ENCODE data around the gene C5orf58. TPM values are rescaled to one million over a fixed set of nuclear protein-coding genes. Genes with fewer than 3 reads are reported as not detected.

The C5orf58 gene
- total and polyA plus RNA-seq, 7 experiments from 2014 or later: 1.6 to 2.0 TPM; not detected in 5

GRCh38 chr5:170294556-170294955, 61.8 kb downstream of the C5orf58 start:
- peaks cover 29 to 60% (median 32%) of the 10 kb centered on the region in 3 experiments for H3K36me3 ChIP-seq (ENCODE audit: control insufficient read depth in 2 of 3, insufficient read depth in 3 of 3, low read length in 3 of 3)
- DNase-seq (no peak), ATAC-seq (no peak)
- ChIA-PET POLR2A (interaction anchor here (0.5 to 39.5 kb wide), 8 partner anchors 5 to 48 kb away, joined by 3 to 1119 read pairs (median 63); partner anchors contain the start of gene LCP2), CTCF (interaction anchor here (1.4 to 18.6 kb wide), 4 partner anchors 9 to 44 kb away, joined by 5 to 430 read pairs (median 106); no protein-coding TSS in a partner anchor)
- H3K36me3 Mint-ChIP-seq: peaks cover 56 to 80% (median 73%) of the 10 kb centered on the region in 5 donors
- intact Hi-C loops (cut with micrococcal nuclease): no loop called here
- peak overlapping the region; percentile 92 for H3K4me3 ChIP-seq (ENCODE audit: low read length)
- H3K27me3 Mint-ChIP-seq: no peaks in the 10 kb centered on the region
- H3K27ac Mint-ChIP-seq: peak overlapping the region; percentile 77 to 98 (median 95)
- H3K9me3 ChIP-seq (ENCODE audit: control insufficient read depth in 2 of 3, low read length in 3 of 3): no peaks in the 10 kb centered on the region
- H3K9me3 Mint-ChIP-seq: no peaks in the 10 kb centered on the region
- H3K4me1 Mint-ChIP-seq: peaks cover 61 to 73% (median 71%) of the 10 kb centered on the region in 7 donors
- peak overlapping the region; percentile 92 to 100 (median 98) for H3K4me3 Mint-ChIP-seq
- H3K4me1 ChIP-seq (ENCODE audit: control insufficient read depth in 2 of 2, insufficient read depth in 2 of 2, low read length in 2 of 2): peaks cover 56 to 66% of the 10 kb centered on the region in 2 donors
- H3K27ac ChIP-seq (ENCODE audit: low read depth, low read length): peak overlapping the region; percentile 88
- no peaks in the 10 kb centered on the region for H3K27me3 ChIP-seq (ENCODE audit: control insufficient read depth in 2 of 2, insufficient read depth in 2 of 2, low read length in 2 of 2)

Other genes with a start within 250 kb of the C5orf58 start
- under 1 TPM in 2 of 5 experiments, not detected in 3; 0.13 to 0.29 TPM for gene FOXI1, start 127.1 kb upstream of the C5orf58 start, total RNA-seq
- not detected for gene FOXI1, start 127.1 kb upstream of the C5orf58 start, polyA plus RNA-seq
- 100 to 1,000 TPM; 291 to 414 (median 306) TPM for gene LCP2, start 64.8 kb downstream of the C5orf58 start, total RNA-seq
- 100 to 1,000 TPM; 189 to 295 TPM for gene LCP2, start 64.8 kb downstream of the C5orf58 start, polyA plus RNA-seq
- gene KCNMB1, start 156.4 kb downstream of the C5orf58 start, total RNA-seq: 1 to 10 TPM in 1 of 5 experiments, under 1 TPM in 1, not detected in 3; 0.48 to 5.6 TPM
- gene KCNMB1, start 156.4 kb downstream of the C5orf58 start, polyA plus RNA-seq: not detected

Data from naive thymus-derived CD4-positive, alpha-beta T cell (primary cell).